H1 (cell line): ENCODE results near the gene AAMDC. TPM values are rescaled to one million over a fixed set of nuclear protein-coding genes. Genes with fewer than 3 reads are reported as not detected.
"Not testable (repeated sequence)": the region's sequence is repeated elsewhere in the genome, so short reads cannot be mapped to it uniquely, and the experiment has no call there.

Source experiments
- CTCF ChIA-PET: fragments of 300-600 bp; sonication (Branson Sonifier 250); formaldehyde crosslinking; loops from one replicate; lab custom pipeline; 2021; ENCODE audit not compliant: partially characterized antibody; lab: Charles Lee
- POLR2A ChIA-PET: fragments of 300-600 bp; sonication (Branson Sonifier 250); formaldehyde crosslinking; loops from one replicate; lab custom pipeline; 2021; ENCODE audit warnings: inconsistent platforms; ENCODE audit not compliant: partially characterized antibody; lab: Charles Lee
- DNase-seq, 2 experiments: peaks; one replicate each; pipeline versions ENCODE4 v3.0.0 to v3.0.0-alpha.2; 2010 to 2022; ENCODE audit warnings: low spot score in 2 of 2, low read depth in 1 of 2, mixed read lengths in 1 of 2
- FAIRE-seq: peaks from 2 replicates; lab custom pipeline; 2011; peaks lifted over from hg19 to GRCh38; lab: Jason Lieb, UNC
- H2AFZ ChIP-seq: 2 replicates; pipeline ENCODE4 v1.8.1; 2012; ENCODE audit warnings: low read length, inconsistent platforms
- H2AK5ac ChIP-seq: 2 replicates; pipeline ENCODE4 v1.6.1; 2013; ENCODE audit warnings: low read depth, low read length
- H2BK120ac ChIP-seq: replicated peaks from 2 replicates; pipeline ENCODE3; 2013; ENCODE audit warnings: low read depth, low read length, inconsistent platforms
- H2BK12ac ChIP-seq: 2 replicates; pipeline ENCODE4 v1.6.1; 2013; ENCODE audit warnings: low read depth, low read length
- H2BK15ac ChIP-seq: 2 replicates; pipeline ENCODE4 v1.6.1; 2013; ENCODE audit warnings: low read length
- H2BK20ac ChIP-seq: 2 replicates; pipeline ENCODE4 v1.6.1; 2013; ENCODE audit warnings: low read length
- H2BK5ac ChIP-seq: 2 replicates; pipeline ENCODE4 v1.6.1; 2013; ENCODE audit warnings: low read depth, low read length
- H3K14ac ChIP-seq: 2 replicates; pipeline ENCODE4 v1.6.1; 2013; ENCODE audit warnings: inconsistent platforms; ENCODE audit not compliant: insufficient read length
- H3K18ac ChIP-seq: 2 replicates; pipeline ENCODE4 v1.6.1; 2013; ENCODE audit warnings: low read length; ENCODE audit errors: extremely low read depth
- H3K23ac ChIP-seq: 2 replicates; pipeline ENCODE4 v1.6.1; 2013; ENCODE audit warnings: inconsistent platforms; ENCODE audit not compliant: insufficient read length
- H3K23me2 ChIP-seq: 2 replicates; pipeline ENCODE4 v1.6.1; 2013; ENCODE audit warnings: low read depth, low read length
- H3K27ac ChIP-seq: 2 replicates; pipeline ENCODE4 v1.6.1; 2011; ENCODE audit warnings: low read depth, low read length, inconsistent platforms
- H3K27me3 ChIP-seq, 4 experiments: replicated peaks in 1 of 4; 1 replicate in 1 of 4; 2 replicates in 3 of 4; pipeline versions ENCODE4 v1.6.1 to v1.8.1; 2011 to 2013; ENCODE audit warnings: low read length in 3 of 4, mild to moderate bottlenecking in 3 of 4, inconsistent platforms in 2 of 4, mixed read lengths in 2 of 4, moderate library complexity in 1 of 4; ENCODE audit not compliant: control insufficient read depth in 3 of 4, insufficient read depth in 3 of 4; ENCODE audit errors: extremely low read depth in 1 of 4
- H3K36me3 ChIP-seq, 4 experiments: 2 replicates each; pipeline versions ENCODE4 v1.6.1 to v1.8.1; 2011 to 2013; ENCODE audit warnings: mild to moderate bottlenecking in 4 of 4, low read length in 3 of 4, moderate library complexity in 2 of 4, control low read depth in 1 of 4, inconsistent platforms in 1 of 4; ENCODE audit not compliant: insufficient read depth in 4 of 4, control insufficient read depth in 2 of 4
- H3K4ac ChIP-seq: replicated peaks from 2 replicates; pipeline ENCODE3; 2013; ENCODE audit warnings: low read length, low read depth, mixed read lengths, inconsistent platforms; ENCODE audit not compliant: insufficient read length
- H3K4me1 ChIP-seq, 4 experiments: replicated peaks in 1 of 4; 1 replicate in 1 of 4; 2 replicates in 3 of 4; pipeline versions ENCODE4 v1.6.1 to v1.8.1; 2011 to 2013; ENCODE audit warnings: low read length in 3 of 4, inconsistent platforms in 2 of 4, mixed read lengths in 1 of 4; ENCODE audit not compliant: insufficient read depth in 4 of 4, control insufficient read depth in 3 of 4
- H3K4me2 ChIP-seq, 2 experiments: 2 replicates each; pipeline versions ENCODE4 v1.6.1 to v1.8.1; 2011 to 2013; ENCODE audit warnings: low read depth in 2 of 2, low read length in 2 of 2, control low read depth in 1 of 2, inconsistent platforms in 1 of 2, mild to moderate bottlenecking in 1 of 2; ENCODE audit not compliant: insufficient read depth in 1 of 2
- H3K4me3 ChIP-seq, 4 experiments: fragments of 200-600, 300-600 bp in 1 of 4; sonication (generic), shearing (Covaris generic), sonication (Bioruptor Twin) in 1 of 4; 2 replicates each; pipeline versions ENCODE4 v1.5.1 to v1.8.1; 2011 to 2016; ENCODE audit warnings: low read length in 4 of 4, low read depth in 3 of 4, control low read depth in 2 of 4, inconsistent platforms in 2 of 4, mild to moderate bottlenecking in 2 of 4, mixed read lengths in 1 of 4, moderate library complexity in 1 of 4; ENCODE audit not compliant: insufficient read depth in 2 of 4; ENCODE audit errors: extremely low read depth in 1 of 4
- H3K56ac ChIP-seq: replicated peaks from 2 replicates; pipeline ENCODE3; 2013; ENCODE audit warnings: low read depth, mild to moderate bottlenecking, mixed read lengths, low read length, inconsistent platforms; ENCODE audit not compliant: insufficient read length
- H3K79me1 ChIP-seq: 2 replicates; pipeline ENCODE4 v1.6.1; 2013; ENCODE audit warnings: low read depth, low read length, control low read depth
- H3K79me2 ChIP-seq, 2 experiments: 2 replicates each; pipeline versions ENCODE4 v1.6.1 to v1.8.1; 2012 to 2013; ENCODE audit warnings: low read length in 2 of 2, mild to moderate bottlenecking in 2 of 2, inconsistent platforms in 1 of 2; ENCODE audit not compliant: insufficient read depth in 2 of 2, control insufficient read depth in 1 of 2
- H3K9ac ChIP-seq, 4 experiments: replicated peaks in 1 of 4; 1 replicate in 1 of 4; 2 replicates in 3 of 4; pipeline versions ENCODE4 v1.6.1 to v1.8.1; 2011 to 2013; ENCODE audit warnings: low read depth in 3 of 4, low read length in 3 of 4, control low read depth in 2 of 4, mild to moderate bottlenecking in 2 of 4, moderate library complexity in 2 of 4, inconsistent platforms in 1 of 4; ENCODE audit errors: extremely low read depth in 1 of 4
- H3K9me3 ChIP-seq, 2 experiments: 2 replicates each; pipeline versions ENCODE4 v1.6.1 to v1.8.1; 2012 to 2013; ENCODE audit warnings: mild to moderate bottlenecking in 2 of 2, moderate library complexity in 2 of 2, control low read depth in 1 of 2, inconsistent platforms in 1 of 2, low read depth in 1 of 2, low read length in 1 of 2, mixed read lengths in 1 of 2; ENCODE audit not compliant: insufficient read depth in 2 of 2
- H4K20me1 ChIP-seq, 2 experiments: replicated peaks in 1 of 2; 2 replicates each; pipeline versions ENCODE3 to v1.8.1; 2011 to 2013; ENCODE audit warnings: inconsistent platforms in 2 of 2, low read length in 2 of 2, mild to moderate bottlenecking in 1 of 2; ENCODE audit not compliant: insufficient read depth in 2 of 2, control insufficient read depth in 1 of 2
- H4K5ac ChIP-seq: 2 replicates; pipeline ENCODE4 v1.6.1; 2013; ENCODE audit warnings: low read length, low read depth, mixed read lengths, inconsistent platforms; ENCODE audit not compliant: insufficient read length
- H4K8ac ChIP-seq: 2 replicates; pipeline ENCODE4 v1.8.0; 2013; ENCODE audit warnings: mild to moderate bottlenecking, moderate library complexity, low read length, inconsistent platforms; ENCODE audit not compliant: insufficient read depth; ENCODE audit errors: extremely low read depth
- H4K91ac ChIP-seq: replicated peaks from 2 replicates; pipeline ENCODE3; 2013; ENCODE audit warnings: low read length, mixed read lengths, inconsistent platforms; ENCODE audit not compliant: insufficient read length
- CTCF ChIP-seq, 3 experiments: IDR thresholded peaks; 1 replicate in 2 of 3; 2 replicates in 1 of 3; pipeline versions ENCODE4 v1.5.1 to v1.6.1; 2011; ENCODE audit warnings: low read length in 3 of 3, mild to moderate bottlenecking in 3 of 3, inconsistent platforms in 2 of 3, low read depth in 1 of 3, moderate library complexity in 1 of 3; ENCODE audit not compliant: insufficient read depth in 1 of 3; ENCODE audit errors: control extremely low read depth in 1 of 3
- GABPA ChIP-seq: IDR thresholded peaks from 2 replicates; pipeline ENCODE4 v1.6.1; 2011; ENCODE audit warnings: mild to moderate bottlenecking, low read length, moderate library complexity, borderline replicate concordance; ENCODE audit not compliant: insufficient read depth
- RXRA ChIP-seq: IDR thresholded peaks from 2 replicates; pipeline ENCODE4 v1.6.1; 2011; ENCODE audit warnings: low read depth, mild to moderate bottlenecking, low read length, moderate library complexity; ENCODE audit not compliant: insufficient read depth
- SIN3A ChIP-seq, 2 experiments: IDR thresholded peaks in 1 of 2; conservative IDR thresholded peaks in 1 of 2; 2 replicates each; pipeline ENCODE4 v1.6.1; 2011 to 2012; ENCODE audit warnings: low read length in 2 of 2, improper control_type of control experiment in 1 of 2, low read depth in 1 of 2, mild to moderate bottlenecking in 1 of 2
- SIRT6 ChIP-seq: IDR thresholded peaks from one replicate; pipeline ENCODE4 v1.7.1; 2012; ENCODE audit warnings: low read length, inconsistent platforms
- WGBS, 2 experiments: shearing (Covaris generic) in 1 of 2; methylation state at CpG; one replicate each; pipeline versions ENCODE4 v1.1.6 to v1.1.7; 2013 to 2015; ENCODE audit warnings: low lambda C conversion rate in 2 of 2, mixed read lengths in 2 of 2, inconsistent platforms in 1 of 2, low coverage in 1 of 2, missing lambda C conversion rate in 1 of 2; ENCODE audit not compliant: insufficient replicate concordance in 2 of 2, insufficient coverage in 1 of 2, insufficient read length in 1 of 2; ENCODE audit errors: extremely low coverage in 1 of 2, missing lambda C conversion rate in 1 of 2; 5-methylcytosine and 5-hydroxymethylcytosine counted together
- polyA plus RNA-seq, 7 experiments: library from polyadenylated mRNA; depleted of rRNA in 3 of 7; stranded (reverse) in 5 of 7; unstranded in 2 of 7; fragments of >200 nt in 5 of 7; fragments of 200-250 nt in 2 of 7; gene quantifications; 1 replicate in 5 of 7; 2 replicates in 1 of 7; 4 replicates in 1 of 7; pipeline versions ENCODE4 v1.2.1 to v1.2.3, GENCODE V29; 2011 to 2013; ENCODE audit warnings: missing spikeins in 2 of 7, mixed read lengths in 2 of 7
- total RNA-seq: library from RNA; stranded (reverse); fragmentation: NEBNext Ultra II Directional; extraction: Animal tissue kit (Norgen Biotek cat#: 25700); gene quantifications from 2 replicates; pipeline ENCODE4 v1.2.1, GENCODE V29; 2021

The AAMDC gene
- total and polyA plus RNA-seq, 2 of the 8 experiments (the other 6 are each of a cell fraction or from before 2014, with no cell fraction given), result 17.2 to 19.5 TPM

GRCh38 chr11:77821349-77821851 is 456 bp downstream of the AAMDC start (continued):
- TF ChIP-seq CTCF (IDR thresholded peaks at IDR 0.05; ENCODE audit: control extremely low read depth in 1 of 3, insufficient read depth in 1 of 3, low read depth in 1 of 3, low read length in 3 of 3) (no peak), SIN3A (conservative IDR thresholded peaks at IDR 0.05 in 1 of 2, IDR thresholded peaks at IDR 0.05 in 1 of 2; ENCODE audit: low read depth in 1 of 2, low read length in 2 of 2) (peak in 1 of 2 experiments; percentile 44; a peak in 1 of 4 replicates), RXRA (no peak), GABPA (no peak), SIRT6 (no peak)
- TF ChIP-seq, all 59 proteins: peak for 3

GRCh38 chr11:77822126-77822525 is 1.2 kb downstream of the AAMDC start:
- H3K23me2 ChIP-seq, H3K4me1 ChIP-seq, H3K56ac ChIP-seq, H4K5ac ChIP-seq, H3K27me3 ChIP-seq, H3K18ac ChIP-seq, CTCF ChIA-PET, H3K36me3 ChIP-seq, H2BK15ac ChIP-seq, H4K91ac ChIP-seq, H3K4ac ChIP-seq, H2BK5ac ChIP-seq, H3K79me1 ChIP-seq, DNase-seq, H2AK5ac ChIP-seq, H3K9me3 ChIP-seq, H4K20me1 ChIP-seq, H3K23ac ChIP-seq, H2AFZ ChIP-seq, H3K27ac ChIP-seq, H2BK120ac ChIP-seq, H3K14ac ChIP-seq, H2BK12ac ChIP-seq, H3K9ac ChIP-seq, H2BK20ac ChIP-seq, FAIRE-seq, H4K8ac ChIP-seq: not testable (repeated sequence)
- 83% methylated on average over 13 of the region's 13 CpGs; no CpG with 5 or more reads in 1 of the 2 experiments for WGBS, 2 experiments
- POLR2A ChIA-PET, result interaction anchor here (1.0 to 1.4 kb wide), 2 partner anchors 9 to 173 kb away, joined by 3 to 4 read pairs; partner anchors contain the start of gene INTS4
- Histone ChIP-seq H3K79me2 (peaks cover 14 to 21% of the 10 kb centered on the region in 2 experiments), H3K4me2 (peak overlapping the region; percentile 87 to 98), H3K4me3 (peak overlapping the region; percentile 79 to 96 (median 84); a peak in 5 of 8 replicates)
